NCI-H82 treated with DMSO at 0.1 percent for 48 hours (cell line): ENCODE results near the gene SLC29A1.
A peak's percentile ranks its signal among the peaks of the same experiment; 100 is the strongest.
"Not testable (repeated sequence)": the region's sequence is repeated elsewhere in the genome, so short reads cannot be mapped to it uniquely, and the experiment has no call there.

ENCODE experiments used
- DNase-seq: peaks from one replicate; lab custom pipeline; 2025; ENCODE audit not compliant: unreplicated experiment; lab: John Stamatoyannopoulos, UW

SLC29A1 gene

DNA sequence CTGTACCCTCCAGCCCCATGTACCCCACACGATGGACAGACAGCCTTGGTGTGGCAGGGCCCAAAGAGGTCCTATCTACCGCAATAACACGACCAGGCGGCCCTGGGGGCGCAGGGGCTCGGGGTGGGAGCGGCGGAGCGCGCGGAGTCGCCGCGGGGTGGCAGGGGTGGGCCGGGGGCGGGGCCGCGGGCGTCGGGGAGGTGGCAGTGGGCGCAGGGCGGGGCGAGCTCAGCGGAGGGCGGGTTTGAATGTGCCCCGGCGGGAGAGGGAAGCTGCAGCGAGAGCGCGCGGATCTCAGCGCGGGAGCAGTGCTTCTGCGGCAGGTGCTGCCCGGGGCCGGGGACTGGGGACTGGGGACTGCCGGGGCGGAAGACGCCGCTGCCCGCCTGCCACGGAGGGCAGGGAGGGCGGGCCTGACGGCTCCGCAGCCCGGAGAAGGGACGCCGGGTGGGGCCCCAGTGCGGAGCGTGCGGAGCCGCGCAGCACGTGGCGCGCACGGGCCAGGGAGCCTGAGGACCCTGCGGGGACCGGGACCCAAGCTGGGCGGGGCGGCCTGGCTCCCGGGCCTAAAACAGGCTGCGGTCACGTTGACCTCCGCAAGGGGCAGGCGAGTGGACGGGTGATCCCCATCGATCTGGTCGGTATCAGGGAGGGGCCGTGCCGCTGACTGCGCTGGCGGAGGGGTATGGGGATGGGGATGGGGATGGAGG, at the start of gene SLC29A1:
Gene SLC29A1, plus strand, starts transcription at position 277 of the 710 bp plus-strand sequence. CDS start 3,719 bp downstream, outside the sequence.
- peak; percentile 67 for DNase-seq

DNA sequence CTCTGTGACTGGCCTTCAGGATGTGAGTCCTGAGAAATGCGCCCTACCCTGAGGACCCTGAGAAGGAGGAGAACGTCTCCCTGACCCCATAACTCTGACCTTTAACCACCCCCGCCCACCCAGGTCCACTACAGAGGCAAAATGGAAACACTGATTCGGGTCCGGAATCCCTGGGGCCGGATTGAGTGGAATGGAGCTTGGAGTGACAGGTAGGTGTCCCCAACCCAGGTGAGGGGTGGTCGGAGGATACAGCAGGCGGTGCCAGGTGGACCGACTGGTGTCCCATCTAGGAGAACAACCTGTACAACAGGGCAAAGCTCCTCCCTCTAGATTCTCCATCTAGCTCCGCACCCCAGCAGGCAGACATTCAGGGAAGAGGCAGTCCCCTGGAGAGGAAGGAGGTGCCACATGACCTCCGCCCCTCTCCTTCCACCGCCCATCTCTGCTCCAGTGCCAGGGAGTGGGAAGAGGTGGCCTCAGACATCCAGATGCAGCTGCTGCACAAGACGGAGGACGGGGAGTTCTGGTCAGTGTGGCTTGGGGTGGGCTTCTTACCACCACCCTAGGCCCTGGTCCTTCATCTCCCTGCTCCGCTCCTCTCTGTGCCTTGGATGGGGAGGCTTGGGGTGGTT, 47.1 kb upstream of the SLC29A1 start:
- DNase-seq: no peak

DNA sequence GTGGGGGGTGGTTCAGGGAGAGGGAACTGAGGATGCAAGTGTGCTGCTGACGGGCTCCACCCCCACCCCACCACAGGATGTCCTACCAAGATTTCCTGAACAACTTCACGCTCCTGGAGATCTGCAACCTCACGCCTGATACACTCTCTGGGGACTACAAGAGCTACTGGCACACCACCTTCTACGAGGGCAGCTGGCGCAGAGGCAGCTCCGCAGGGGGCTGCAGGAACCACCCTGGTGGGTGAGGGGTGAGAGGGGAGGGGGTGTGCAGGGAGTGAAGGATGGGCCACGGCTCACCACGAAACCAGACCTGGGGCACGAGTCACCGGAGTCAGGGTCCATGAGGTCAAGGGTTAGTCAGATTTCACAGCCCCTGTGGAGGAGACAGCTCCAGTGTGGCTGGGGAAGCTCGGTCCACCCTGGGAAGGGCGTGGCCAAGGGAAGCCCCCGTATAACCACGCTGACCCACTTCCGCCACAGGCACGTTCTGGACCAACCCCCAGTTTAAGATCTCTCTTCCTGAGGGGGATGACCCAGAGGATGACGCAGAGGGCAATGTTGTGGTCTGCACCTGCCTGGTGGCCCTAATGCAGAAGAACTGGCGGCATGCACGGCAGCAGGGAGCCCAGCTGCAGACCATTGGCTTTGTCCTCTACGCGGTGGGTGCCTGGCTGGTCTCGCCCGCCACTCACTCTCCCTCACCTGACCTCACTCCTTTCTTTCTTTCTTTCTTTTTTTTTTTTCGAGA, 46.5 kb upstream of the SLC29A1 start:
- no peak for DNase-seq

DNA sequence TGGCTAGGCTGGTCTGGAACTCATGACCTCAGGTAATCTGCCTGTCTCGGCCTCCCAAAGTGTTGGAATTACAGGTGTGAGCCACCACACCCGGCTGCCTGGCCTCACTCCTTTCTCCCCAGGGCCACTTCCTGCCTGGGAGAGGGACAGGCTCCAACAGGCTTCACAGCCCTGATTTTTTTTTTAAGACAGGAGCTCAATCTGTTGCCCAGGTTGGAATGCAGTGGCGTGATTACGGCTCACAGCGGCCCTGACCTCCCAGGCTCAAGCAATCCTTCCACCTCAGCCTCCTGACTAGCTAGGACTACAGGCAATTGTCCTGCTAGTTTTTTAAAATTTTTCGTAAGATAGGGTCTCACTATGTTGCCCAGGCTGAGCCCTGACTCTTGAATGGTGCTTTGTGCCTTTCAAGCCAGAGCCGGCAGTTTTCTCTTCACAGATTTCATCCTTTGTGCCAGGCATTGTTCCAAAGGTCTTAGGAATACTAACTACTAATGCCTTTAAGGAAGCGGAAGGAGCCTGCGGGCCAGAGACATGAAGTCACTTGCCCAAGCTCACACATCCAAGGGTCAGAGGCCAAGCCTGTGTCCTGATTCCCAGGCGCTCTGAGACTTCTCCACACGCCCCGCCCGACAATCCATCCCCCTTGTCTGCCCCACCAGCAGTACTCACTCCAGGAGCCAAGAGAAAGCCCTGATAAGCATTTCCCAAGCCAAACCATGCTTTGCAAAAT, 45.5 kb upstream of the SLC29A1 start:
- DNase-seq: no peak

DNA sequence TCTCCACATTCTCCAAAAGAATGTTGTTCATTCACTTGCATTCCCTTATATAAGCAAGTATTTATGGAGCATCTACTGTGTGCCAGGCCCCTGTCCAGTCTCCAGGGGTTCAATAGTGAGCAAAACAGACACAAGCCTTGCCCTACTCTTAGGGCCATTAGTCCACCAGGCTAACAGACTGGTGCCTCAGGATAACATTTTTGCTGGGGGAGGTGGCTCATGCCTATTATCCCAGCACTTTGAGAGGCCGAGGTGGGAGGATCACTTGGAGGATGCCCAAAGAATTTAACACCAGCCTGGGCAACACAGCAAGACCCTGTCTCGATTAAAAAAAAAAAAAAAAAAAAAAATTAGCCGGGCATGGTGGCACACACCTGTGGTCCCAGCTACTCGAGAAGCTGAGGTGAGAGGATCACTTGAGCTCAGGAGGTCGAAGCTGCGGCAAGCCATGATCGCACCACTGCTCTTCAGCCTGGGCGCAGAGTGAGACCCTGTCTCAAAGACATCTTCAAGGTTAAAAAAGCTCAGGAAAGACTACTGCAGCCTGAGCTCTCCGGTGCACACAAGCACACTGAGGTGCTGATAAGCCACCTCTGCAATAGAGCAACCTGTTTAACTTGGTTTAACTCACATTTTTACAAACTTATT, 44.8 kb upstream of the SLC29A1 start:
- no peak for DNase-seq

DNA sequence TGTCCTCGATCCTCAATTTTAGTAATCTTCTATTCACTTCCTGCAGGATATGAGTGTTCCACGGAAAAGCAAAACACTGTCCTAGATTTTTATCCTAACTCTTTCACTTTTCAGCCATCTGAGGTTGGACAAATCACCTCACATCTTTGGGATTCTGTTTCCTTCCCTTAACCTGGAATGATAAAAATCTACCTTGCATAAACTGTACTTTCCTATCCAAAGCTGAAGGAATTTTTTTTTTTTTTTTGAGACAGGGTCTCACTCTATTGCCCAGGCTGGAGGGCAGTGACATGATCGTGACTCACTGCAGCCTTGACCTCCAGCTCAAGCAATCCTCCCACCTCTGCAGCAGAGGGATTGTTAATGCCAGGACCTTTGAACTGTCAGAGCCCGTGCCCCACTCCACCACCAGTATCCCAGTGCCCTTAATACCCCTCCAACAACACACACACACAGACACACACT, 44.3 kb upstream of the SLC29A1 start:
- no peak for DNase-seq

DNA sequence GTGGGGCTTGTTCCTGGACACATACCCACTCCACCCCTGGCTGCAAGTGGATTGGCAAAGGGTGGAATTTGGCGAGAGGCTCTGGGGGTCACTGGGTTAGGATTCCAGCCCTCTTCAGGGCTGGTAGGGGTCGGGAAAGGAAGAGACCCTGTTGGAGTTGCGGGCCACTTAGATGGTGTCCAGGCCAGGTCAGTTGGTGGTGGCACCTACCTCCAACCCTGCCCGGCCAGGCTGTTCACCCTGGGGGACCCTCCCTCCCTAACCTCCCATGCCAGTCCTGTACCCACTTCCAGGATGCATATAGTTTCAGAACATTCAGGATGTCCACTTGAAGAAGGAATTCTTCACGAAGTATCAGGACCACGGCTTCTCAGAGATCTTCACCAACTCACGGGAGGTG, 43.7 kb upstream of the SLC29A1 start:
- DNase-seq: no peak

DNA sequence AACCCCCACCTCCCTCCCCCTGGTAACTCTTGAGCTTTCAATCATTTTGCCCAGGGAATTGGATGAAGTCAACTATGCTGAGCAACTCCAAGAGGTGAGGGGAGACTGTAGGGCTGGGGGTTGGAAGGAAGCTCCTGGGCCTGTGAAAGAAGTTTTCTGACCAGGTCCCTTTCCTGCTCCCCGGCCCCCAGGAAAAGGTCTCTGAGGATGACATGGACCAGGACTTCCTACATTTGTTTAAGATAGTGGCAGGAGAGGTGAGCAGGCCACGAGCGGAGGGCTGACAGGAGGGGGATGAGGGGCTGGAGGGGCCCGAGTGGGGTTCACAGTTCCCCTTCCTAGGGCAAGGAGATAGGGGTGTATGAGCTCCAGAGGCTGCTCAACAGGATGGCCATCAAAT, 43.0 kb upstream of the SLC29A1 start:
- no peak for DNase-seq

DNA sequence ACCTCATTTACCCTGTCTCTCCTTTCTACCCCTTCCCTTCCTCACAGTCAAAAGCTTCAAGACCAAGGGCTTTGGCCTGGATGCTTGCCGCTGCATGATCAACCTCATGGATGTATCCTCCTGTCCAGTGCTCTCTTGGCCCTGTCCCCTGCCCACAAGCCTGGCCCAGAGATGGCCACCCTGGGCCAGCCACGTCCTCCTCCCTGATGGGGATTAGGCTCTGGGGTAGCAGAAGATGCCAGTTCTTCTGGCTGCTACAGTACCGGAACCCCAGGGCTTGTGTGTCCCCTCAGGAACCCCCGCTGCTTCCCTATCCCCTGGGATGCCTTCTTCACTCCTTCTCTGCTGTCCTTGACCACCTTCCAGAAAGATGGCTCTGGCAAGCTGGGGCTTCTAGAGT, 42.5 kb upstream of the SLC29A1 start:
- no peak for DNase-seq

DNA sequence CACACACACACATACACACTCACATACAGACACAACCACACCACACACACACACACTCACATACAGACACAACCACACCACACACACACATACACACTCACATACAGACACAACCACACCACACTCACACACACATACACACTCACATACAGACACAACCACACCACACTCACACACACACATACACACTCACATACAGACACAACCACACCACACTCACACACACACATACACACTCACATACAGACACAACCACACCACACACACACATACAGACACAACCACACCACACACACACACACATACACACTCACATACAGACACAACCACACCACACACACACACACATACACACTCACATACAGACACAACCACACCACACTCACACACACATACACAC, 41.6 kb upstream of the SLC29A1 start:
- not testable (repeated sequence) for DNase-seq

DNA sequence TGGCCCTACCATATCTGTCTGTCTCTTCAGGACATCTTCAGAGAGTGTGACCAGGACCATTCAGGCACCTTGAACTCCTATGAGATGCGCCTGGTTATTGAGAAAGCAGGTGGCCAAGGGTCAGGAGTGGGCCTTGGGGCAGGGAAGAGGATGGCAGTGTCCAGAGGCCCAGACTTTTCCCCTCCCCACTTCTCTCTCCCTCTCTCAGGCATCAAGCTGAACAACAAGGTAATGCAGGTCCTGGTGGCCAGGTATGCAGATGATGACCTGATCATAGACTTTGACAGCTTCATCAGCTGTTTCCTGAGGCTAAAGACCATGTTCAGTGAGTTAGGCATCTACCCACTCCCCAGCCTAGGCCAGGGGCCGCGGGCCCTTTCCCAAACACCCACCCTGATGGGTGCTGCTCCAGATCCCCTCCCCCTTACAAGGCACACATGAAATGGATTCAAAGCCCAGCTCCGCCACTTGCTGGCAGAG, 40.4 kb upstream of the SLC29A1 start:
- no peak for DNase-seq

DNA sequence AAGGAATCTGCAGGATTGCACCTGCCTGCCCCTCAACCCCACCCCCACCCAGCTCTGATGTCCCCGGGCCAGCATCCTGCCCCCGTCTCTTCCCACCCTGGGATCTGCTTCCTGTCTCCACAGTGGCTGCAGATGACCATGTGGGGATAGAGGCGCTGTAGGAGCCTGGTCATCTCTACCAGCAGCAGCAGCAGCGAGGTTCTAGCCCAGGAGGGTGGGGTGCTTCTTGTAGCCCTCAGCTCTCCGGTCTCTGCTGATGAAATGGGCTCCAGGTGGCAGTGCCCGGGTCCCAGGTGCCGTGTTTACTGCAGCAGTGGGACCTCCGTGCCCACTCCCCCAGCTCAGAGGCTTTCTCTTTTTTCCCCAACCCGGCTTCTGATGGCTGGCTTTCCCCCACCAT, 39.6 kb upstream of the SLC29A1 start:
- DNase-seq: no peak

DNA sequence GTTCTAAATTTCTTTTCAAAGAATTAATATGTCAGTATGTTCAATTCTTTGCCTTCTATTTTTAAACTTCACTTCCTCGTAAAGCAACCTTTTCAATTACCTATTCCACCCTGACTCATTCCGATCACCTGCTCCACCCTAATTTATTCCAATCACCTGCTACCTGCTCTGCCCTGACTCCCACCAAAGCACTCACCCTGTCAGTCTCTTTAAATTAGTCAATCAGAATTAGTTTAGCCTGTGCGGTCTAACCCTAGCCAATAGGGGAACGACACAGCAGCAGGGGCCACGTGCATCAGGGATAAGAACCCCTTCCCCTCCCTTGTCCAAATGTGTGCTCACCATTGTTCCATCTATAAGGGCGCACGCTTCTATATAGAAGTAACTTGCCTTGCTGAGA, 38.0 kb upstream of the SLC29A1 start:
- not testable (repeated sequence) for DNase-seq

DNA sequence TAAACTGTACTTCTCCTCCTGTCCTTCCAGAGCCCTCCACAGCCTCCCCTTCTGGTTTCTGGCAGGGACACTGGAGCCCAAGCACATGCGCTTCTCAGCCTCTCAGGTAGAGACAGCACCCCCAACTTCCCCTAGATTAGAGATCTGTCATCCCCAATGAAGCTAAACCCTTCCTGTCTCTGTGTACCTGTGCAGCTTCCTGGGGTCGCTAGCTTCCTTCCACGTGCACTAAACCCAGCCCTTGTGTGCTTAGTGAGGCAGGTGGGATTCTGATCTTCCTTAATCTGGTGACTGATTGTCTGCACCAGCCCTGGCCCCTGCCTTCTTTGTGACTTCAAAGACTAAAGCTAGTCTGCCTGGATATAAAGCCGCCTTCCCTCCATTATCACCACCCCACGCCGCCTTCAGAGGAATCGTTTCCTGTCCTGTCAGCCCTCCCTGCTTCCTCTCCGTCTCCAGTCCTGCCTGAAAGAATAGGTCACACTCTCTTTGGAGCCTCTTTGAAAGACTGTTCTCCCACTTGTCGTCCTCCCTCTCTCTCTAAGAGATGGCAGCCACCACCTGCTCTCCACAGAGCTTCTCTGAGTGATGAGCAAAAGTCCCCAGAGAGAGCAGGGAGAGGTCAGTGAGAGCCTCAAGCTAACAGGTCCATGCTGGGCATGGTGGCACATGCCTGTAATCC, 37.3 kb upstream of the SLC29A1 start:
- DNase-seq: peak; percentile 66

DNA sequence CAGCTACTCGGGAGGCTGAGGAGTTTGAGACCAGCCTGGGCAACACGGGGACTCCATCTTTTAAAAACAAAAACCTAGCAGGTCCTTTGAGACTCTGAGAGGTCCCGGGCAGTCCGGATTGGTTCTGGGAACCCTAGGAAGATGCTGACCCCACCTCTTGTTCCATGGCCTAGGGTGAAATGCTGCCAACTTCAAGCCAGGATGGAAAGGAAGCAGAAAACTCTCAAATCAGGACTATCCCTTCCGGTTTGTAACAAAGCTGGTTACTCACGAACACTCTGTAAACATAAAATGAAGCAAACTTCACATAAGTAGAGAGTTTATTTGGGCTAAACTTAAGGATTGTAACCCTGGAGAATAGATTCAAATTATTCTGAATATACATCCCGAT, 36.8 kb upstream of the SLC29A1 start:
- DNase-seq: no peak

DNA sequence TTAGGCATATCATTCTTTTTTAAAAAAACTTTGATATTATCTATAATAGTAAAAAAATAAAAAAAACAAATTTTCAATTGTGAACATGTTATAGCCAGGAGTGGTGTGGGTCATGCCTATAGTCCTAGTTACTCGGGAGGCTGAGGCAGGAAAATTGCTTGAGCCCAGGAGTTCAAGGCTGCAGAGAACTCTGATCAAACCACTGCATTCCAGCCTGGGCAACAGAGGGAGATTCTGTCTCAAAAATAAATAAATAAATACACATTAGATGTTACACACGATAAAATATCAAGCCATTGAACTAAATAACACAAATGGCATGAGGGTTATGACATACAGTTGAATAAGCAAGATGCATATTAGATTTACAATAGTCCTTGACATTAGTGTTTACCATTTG, 34.6 kb upstream of the SLC29A1 start:
- no peak for DNase-seq

DNA sequence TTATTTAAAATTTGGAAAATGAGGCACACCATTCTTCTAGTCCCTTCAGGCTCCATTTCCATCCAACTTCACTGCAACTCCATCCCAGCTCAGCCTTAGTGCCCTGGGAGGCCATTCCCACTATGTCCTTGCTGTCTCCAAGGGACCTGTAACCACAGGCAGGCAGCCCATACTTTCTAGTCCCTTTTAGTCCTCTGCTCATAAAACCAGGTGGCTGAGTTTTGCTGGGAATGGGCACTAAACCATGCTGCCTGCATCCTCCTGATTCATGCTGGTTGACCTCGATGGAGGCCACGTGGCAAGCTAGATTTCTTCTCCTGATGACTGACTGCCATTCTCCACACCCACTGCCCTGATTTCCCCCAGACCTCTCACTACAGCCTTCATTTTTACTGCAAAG, 34.1 kb upstream of the SLC29A1 start:
- no peak for DNase-seq

DNA sequence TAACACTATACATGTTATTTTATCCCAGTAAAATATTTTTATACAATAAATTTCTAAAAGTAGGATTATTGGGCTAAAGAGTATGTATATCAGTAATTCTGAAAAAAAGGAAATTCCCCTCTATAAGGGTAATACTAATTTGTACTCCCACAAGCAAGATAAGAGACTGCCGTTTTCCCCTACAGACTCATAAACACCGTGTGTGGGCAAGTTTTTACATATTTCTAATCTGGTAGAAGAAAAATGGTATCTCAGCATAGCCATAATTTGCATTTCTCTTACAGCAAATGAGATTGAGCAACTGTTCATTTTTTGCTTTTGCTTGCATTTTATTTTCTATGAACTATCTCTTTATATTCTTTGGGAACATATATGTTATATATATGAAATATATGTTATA, 32.7 kb upstream of the SLC29A1 start:
- DNase-seq: no peak

DNA sequence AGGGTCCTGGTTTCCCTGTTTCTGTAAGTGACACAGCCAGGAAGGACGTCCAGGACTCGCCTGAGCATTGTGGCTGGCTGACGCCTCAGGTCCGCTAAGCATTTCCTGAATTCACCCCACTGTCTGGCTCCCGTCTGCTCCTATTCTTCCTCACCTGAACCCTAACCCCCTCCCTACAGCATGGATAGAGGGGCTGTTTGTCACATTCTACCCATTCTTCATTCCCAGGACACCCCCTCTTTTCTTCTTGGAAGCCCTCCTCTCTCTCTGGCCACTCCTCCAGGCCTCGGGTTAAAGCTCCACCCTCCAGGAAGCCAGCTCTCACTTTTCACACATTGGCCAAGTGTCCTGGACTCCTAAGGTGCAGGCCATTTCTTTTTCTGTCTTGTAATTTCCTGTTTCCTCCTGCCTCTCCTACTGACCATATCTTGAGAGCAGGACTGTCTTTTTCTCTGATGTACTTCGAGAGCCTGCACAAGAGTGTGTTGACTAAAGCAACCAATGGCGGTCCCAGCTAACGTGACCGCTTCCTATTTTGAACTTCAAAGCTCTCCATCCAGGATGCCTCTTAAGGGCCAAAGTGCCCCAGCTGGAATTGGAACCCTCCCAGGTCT, 30.9 kb upstream of the SLC29A1 start:
- DNase-seq: no peak
